ENCODE results near the gene NUBPL. TPM values are rescaled to one million over a fixed set of nuclear protein-coding genes. Genes with fewer than 3 reads are reported as not detected.
"Not testable (repeated sequence)": the region's sequence is repeated elsewhere in the genome, so short reads cannot be mapped to it uniquely, and the experiment has no call there.

The NUBPL gene
- total RNA-seq, 1 donor from 2014 or later, result 7.2 TPM

- DNase-seq (ENCODE audit: low read depth, low spot score), result no peak
Measured at GRCh38 chr14:31672709-31673108, 111.5 kb downstream of the NUBPL start.

GRCh38 chr14:31677052-31677451 is 115.8 kb downstream of the NUBPL start:
- no peak for DNase-seq (ENCODE audit: low read depth, low spot score)

GRCh38 chr14:31677630-31678029 is 116.4 kb downstream of the NUBPL start:
- DNase-seq (ENCODE audit: low read depth, low spot score), result no peak

GRCh38 chr14:31678421-31679249 is 117.4 kb downstream of the NUBPL start:
- no peak for DNase-seq (ENCODE audit: low read depth, low spot score)

- DNase-seq (ENCODE audit: low read depth, low spot score), result no peak
Measured at GRCh38 chr14:31682768-31683167, 121.6 kb downstream of the NUBPL start.

GRCh38 chr14:31687726-31688125 is 126.5 kb downstream of the NUBPL start:
- DNase-seq (ENCODE audit: low read depth, low spot score), result no peak

- DNase-seq (ENCODE audit: low read depth, low spot score), result no peak
Measured at GRCh38 chr14:31690056-31690455, 128.9 kb downstream of the NUBPL start.

- no peak for DNase-seq (ENCODE audit: low read depth, low spot score)
Measured at GRCh38 chr14:31692376-31692781, 131.2 kb downstream of the NUBPL start.

- DNase-seq (ENCODE audit: low read depth, low spot score), result no peak
Measured at GRCh38 chr14:31696378-31696777, 135.2 kb downstream of the NUBPL start.

GRCh38 chr14:31699809-31700208 is 138.6 kb downstream of the NUBPL start:
- no peak for DNase-seq (ENCODE audit: low read depth, low spot score)

GRCh38 chr14:31700282-31701074 is 139.3 kb downstream of the NUBPL start:
- DNase-seq (ENCODE audit: low read depth, low spot score), result no peak

- no peak for DNase-seq (ENCODE audit: low read depth, low spot score)
Measured at GRCh38 chr14:31702130-31702529, 140.9 kb downstream of the NUBPL start.

GRCh38 chr14:31703056-31703455 is 141.9 kb downstream of the NUBPL start:
- DNase-seq (ENCODE audit: low read depth, low spot score), result no peak

GRCh38 chr14:31705731-31706130 is 144.5 kb downstream of the NUBPL start:
- DNase-seq (ENCODE audit: low read depth, low spot score), result no peak

GRCh38 chr14:31708661-31709060 is 147.5 kb downstream of the NUBPL start:
- not testable (repeated sequence) for DNase-seq (ENCODE audit: low read depth, low spot score)

- no peak for DNase-seq (ENCODE audit: low read depth, low spot score)
Measured at GRCh38 chr14:31712244-31713127, 151.3 kb downstream of the NUBPL start.

GRCh38 chr14:31716208-31716607 is 155.0 kb downstream of the NUBPL start:
- DNase-seq (ENCODE audit: low read depth, low spot score), result no peak

- DNase-seq (ENCODE audit: low read depth, low spot score), result no peak
Measured at GRCh38 chr14:31717294-31718085, 156.3 kb downstream of the NUBPL start.

- DNase-seq (ENCODE audit: low read depth, low spot score), result no peak
Measured at GRCh38 chr14:31718585-31718984, 157.4 kb downstream of the NUBPL start.

- DNase-seq (ENCODE audit: low read depth, low spot score), result no peak
Measured at GRCh38 chr14:31718985-31719384, 157.8 kb downstream of the NUBPL start.

GRCh38 chr14:31726337-31726736 is 165.1 kb downstream of the NUBPL start:
- DNase-seq (ENCODE audit: low read depth, low spot score), result no peak
